K562 (cell line): ENCODE results near the gene MAPK1IP1L. TPM values are rescaled to one million over a fixed set of nuclear protein-coding genes. Genes with fewer than 3 reads are reported as not detected.

Experiments used
- ZKSCAN3 ChIP-seq: fragments of 250-450 bp; sonication (Bioruptor Pico); IDR thresholded peaks from 2 replicates; pipeline ENCODE4 v1.4.0; 2020
- ZNF76 ChIP-seq: fragments of 250-450 bp; sonication (Bioruptor Pico); IDR thresholded peaks from 2 replicates; pipeline ENCODE4 v1.4.0; 2020; ENCODE audit warnings: mild to moderate bottlenecking, moderate library complexity, borderline replicate concordance
- polyA plus RNA-seq, 8 experiments: library from polyadenylated mRNA; depleted of rRNA in 4 of 8; stranded (reverse) in 5 of 8; unstranded in 3 of 8; fragments of >200 nt; fragmentation: Nextera tagmentation in 2 of 8; fragmentation: Illumina TruSeq in 1 of 8; extraction: Ambion mirVana in 2 of 8; extraction: Trizol in 1 of 8; gene quantifications; 2 replicates each; pipeline versions ENCODE4 v1.2.1 to v1.2.3, GENCODE V29; 2011 to 2014; ENCODE audit warnings: inconsistent platforms in 1 of 8, missing spikeins in 1 of 8
- total RNA-seq, 7 experiments: library from RNA; depleted of rRNA in 6 of 7; stranded (reverse); fragments of >200 nt in 6 of 7; fragmentation: Illumina TruSeq in 2 of 7; extraction: Trizol in 2 of 7; gene quantifications; 2 replicates each; pipeline versions ENCODE4 v1.2.1 to v1.2.3, GENCODE V29; 2011 to 2021; ENCODE audit warnings: low replicate concordance in 1 of 7
- TF ChIP-seq, protein P1 (sequence below), 2 experiments: fragments of 450-650 bp; IDR thresholded peaks; 2 replicates each; pipeline ENCODE4 v1.6.1; 2016; ENCODE audit warnings: mild to moderate bottlenecking in 2 of 2, borderline replicate concordance in 1 of 2, low read depth in 1 of 2, moderate library complexity in 1 of 2

Gene MAPK1IP1L
- total and polyA plus RNA-seq, 9 of the 15 experiments (the other 6 are each of a cell fraction or from before 2014, with no cell fraction given), result 32.7 to 99.4 (median 49.8) TPM

DNA sequence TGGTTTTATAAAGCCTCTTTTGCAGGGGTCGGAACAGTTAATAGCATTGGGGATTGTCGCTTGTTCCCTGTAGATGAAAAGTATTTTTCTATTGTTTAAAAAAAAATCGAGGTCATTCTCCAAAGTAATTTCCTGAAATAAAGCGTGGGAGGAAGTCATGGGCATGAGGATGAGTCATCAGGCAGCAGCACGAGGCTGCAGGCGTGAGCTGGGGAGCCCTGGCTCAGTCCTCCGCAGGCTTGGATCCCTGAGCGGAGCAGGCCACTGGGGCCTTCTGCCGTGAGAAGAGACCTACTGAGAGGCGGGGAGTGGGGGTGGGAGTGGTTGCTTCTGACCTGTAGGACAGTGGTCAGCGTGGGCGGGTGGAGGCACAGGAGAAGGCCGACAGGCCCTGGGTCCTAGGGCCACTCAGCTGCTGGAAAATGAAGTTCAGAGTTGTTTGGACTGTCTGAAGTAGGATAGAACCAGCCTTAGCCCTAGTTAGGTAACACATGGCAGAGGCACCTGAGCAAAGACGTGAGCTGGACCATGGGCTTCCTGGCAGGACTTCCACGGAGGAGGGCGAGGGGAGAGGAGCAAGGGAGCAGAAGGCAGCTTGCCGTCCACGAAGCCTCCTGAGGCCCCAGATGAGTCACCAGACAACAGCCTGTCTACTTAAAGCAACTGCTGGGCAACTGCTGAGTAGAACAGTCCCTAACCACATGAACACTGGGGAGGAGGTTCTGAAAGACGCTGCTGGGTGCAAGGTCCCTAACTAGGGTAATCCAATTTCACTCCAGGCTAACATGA lies 56.5 kb downstream of the MAPK1IP1L start (continued):
- TF ChIP-seq, protein P1, sequence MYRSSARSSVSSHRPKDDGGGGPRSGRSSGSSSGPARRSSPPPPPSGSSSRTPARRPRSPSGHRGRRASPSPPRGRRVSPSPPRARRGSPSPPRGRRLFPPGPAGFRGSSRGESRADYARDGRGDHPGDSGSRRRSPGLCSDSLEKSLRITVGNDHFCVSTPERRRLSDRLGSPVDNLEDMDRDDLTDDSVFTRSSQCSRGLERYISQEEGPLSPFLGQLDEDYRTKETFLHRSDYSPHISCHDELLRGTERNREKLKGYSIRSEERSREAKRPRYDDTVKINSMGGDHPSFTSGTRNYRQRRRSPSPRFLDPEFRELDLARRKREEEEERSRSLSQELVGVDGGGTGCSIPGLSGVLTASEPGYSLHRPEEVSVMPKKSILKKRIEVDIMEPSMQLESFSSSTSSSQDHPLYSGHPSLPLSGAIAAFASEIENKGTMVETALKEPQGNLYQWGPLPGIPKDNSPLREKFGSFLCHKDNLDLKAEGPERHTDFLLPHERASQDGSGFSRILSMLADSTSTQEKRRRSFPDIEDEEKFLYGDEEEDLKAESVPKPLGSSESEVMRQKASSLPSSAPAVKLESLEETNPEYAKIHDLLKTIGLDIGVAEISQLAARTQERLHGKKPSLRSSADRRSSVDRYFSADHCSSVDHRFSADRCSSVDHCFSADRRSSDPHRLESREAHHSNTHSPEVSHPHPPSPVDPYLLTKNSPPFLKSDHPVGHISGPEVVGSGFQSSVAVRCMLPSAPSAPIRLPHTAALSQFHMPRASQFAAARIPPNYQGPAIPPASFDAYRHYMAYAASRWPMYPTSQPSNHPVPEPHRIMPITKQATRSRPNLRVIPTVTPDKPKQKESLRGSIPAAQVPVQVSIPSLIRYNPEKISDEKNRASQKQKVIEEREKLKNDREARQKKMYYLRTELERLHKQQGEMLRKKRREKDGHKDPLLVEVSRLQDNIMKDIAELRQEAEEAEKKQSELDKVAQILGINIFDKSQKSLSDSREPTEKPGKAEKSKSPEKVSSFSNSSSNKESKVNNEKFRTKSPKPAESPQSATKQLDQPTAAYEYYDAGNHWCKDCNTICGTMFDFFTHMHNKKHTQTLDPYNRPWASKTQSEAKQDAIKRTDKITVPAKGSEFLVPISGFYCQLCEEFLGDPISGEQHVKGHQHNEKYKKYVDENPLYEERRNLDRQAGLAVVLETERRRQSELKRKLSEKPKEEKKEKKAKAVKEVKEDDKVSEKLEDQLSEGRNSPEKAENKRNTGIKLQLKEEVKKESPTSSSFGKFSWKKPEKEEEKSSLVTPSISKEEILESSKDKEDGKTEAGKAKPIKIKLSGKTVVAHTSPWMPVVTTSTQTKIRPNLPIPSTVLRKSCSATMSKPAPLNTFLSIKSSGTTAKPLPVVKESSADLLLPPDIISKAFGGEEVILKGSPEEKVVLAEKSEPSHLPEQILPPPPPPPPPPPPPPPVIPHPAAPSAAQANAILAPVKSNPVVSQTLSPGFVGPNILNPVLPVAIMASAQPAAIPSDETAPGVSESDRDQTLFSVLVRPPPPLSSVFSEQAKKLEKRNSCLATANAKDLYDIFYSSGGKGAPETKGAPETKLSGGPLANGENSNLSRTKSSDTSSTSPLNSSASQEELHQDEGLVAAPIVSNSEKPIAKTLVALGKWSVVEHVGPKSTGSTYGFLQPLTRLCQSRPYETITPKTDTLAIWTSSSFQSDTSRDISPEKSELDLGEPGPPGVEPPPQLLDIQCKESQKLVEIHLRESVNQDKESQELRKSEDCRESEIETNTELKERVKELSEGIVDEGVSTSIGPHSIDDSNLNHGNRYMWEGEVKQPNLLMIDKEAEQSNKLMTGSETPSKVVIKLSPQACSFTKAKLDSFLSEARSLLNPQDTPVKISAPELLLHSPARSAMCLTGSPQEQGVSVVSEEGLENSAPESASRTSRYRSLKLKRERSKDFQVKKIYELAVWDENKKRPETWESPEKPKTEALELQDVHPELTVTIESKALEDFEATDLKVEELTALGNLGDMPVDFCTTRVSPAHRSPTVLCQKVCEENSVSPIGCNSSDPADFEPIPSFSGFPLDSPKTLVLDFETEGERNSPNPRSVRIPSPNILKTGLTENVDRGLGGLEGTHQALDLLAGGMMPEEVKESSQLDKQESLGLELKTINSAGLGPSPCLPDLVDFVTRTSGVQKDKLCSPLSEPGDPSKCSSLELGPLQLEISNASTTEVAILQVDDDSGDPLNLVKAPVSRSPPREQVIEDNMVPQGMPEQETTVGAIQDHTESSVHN (IDR thresholded peaks at IDR 0.05; ENCODE audit: borderline replicate concordance in 1 of 2, low read depth in 1 of 2), result 0 out of 4 replicates have a peak, but pooled peaks of 1 of the 2 experiments have one; percentile 7
- TF ChIP-seq ZKSCAN3 (CRISPR knock-in tag), result no peak
- TF ChIP-seq ZNF76 (CRISPR knock-in tag), result peak; percentile 78; the same call in 1 of the 2 replicates
